DOHH2 (cell line): ENCODE results near the gene AFMID.

ENCODE experiments used
- H3F3A ChIP-seq: fragments of 200-600 bp; sonication (generic), shearing (Covaris generic); 2 replicates; pipeline ENCODE4 v1.6.0; 2016; ENCODE audit warnings: antibody characterized with exemption, mild to moderate bottlenecking; ENCODE audit not compliant: control insufficient read depth, insufficient read depth
- H3K27ac ChIP-seq: fragments of 200-600 bp; sonication (generic); 2 replicates; pipeline ENCODE4 v1.5.1; 2014; ENCODE audit warnings: low read depth, mild to moderate bottlenecking, low read length, moderate library complexity
- H3K27me3 ChIP-seq: fragments of 200-600 bp; sonication (generic); 2 replicates; pipeline ENCODE4 v1.6.1; 2014; ENCODE audit warnings: mild to moderate bottlenecking, low read length, mixed read lengths; ENCODE audit not compliant: control insufficient read depth
- H3K36me3 ChIP-seq: fragments of 200-600 bp; sonication (generic); 2 replicates; pipeline ENCODE4 v1.6.1; 2014; ENCODE audit warnings: mild to moderate bottlenecking, low read length, moderate library complexity, mixed read lengths; ENCODE audit not compliant: control insufficient read depth
- H3K4me1 ChIP-seq: fragments of 200-600 bp; sonication (generic); 2 replicates; pipeline ENCODE4 v1.6.1; 2014; ENCODE audit warnings: mild to moderate bottlenecking, low read length, mixed read lengths; ENCODE audit not compliant: control insufficient read depth
- H3K4me2 ChIP-seq: fragments of 200-600 bp; sonication (generic); 2 replicates; pipeline ENCODE4 v1.6.0; 2014; ENCODE audit warnings: mild to moderate bottlenecking, low read length, moderate library complexity
- H3K4me3 ChIP-seq: fragments of 200-600 bp; sonication (generic); 2 replicates; pipeline ENCODE4 v1.5.1; 2014; ENCODE audit warnings: mild to moderate bottlenecking, low read length, mixed read lengths
- H3K79me2 ChIP-seq: fragments of 200-600 bp; sonication (generic); 2 replicates; pipeline ENCODE4 v1.6.1; 2014; ENCODE audit warnings: mild to moderate bottlenecking, low read length, mixed read lengths; ENCODE audit not compliant: control insufficient read depth
- H3K9me2 ChIP-seq: fragments of 200-600 bp; sonication (generic); replicated peaks from 2 replicates; pipeline ENCODE4 v1.6.1; 2014; ENCODE audit warnings: mild to moderate bottlenecking, low read length, mixed read lengths; ENCODE audit not compliant: control insufficient read depth
- H3K9me3 ChIP-seq: fragments of 200-600 bp; sonication (generic); 2 replicates; pipeline ENCODE4 v1.6.1; 2014; ENCODE audit warnings: antibody characterized with exemption, low read length, mixed read lengths; ENCODE audit not compliant: control insufficient read depth, insufficient read depth
- H4K20me1 ChIP-seq: fragments of 200-600 bp; sonication (generic); 2 replicates; pipeline ENCODE4 v1.6.0; 2014; ENCODE audit warnings: low read depth, mild to moderate bottlenecking, antibody characterized with exemption, low read length, moderate library complexity; ENCODE audit not compliant: control insufficient read depth, insufficient read depth
- EZH2phosphoT487 ChIP-seq: fragments of 200-600 bp; sonication (generic); IDR thresholded peaks from 2 replicates; pipeline ENCODE4 v1.6.1; 2017; ENCODE audit warnings: borderline replicate concordance, mild to moderate bottlenecking, antibody characterized with exemption, low read length, moderate library complexity, mixed read lengths
- TF ChIP-seq, protein P1 (sequence below): fragments of 200-600 bp; sonication (generic); IDR thresholded peaks from one replicate; pipeline ENCODE4 v1.5.1; 2014; ENCODE audit warnings: antibody characterized with exemption, mild to moderate bottlenecking, low read depth, low read length; ENCODE audit not compliant: poor library complexity, severe bottlenecking

Gene AFMID

DNA sequence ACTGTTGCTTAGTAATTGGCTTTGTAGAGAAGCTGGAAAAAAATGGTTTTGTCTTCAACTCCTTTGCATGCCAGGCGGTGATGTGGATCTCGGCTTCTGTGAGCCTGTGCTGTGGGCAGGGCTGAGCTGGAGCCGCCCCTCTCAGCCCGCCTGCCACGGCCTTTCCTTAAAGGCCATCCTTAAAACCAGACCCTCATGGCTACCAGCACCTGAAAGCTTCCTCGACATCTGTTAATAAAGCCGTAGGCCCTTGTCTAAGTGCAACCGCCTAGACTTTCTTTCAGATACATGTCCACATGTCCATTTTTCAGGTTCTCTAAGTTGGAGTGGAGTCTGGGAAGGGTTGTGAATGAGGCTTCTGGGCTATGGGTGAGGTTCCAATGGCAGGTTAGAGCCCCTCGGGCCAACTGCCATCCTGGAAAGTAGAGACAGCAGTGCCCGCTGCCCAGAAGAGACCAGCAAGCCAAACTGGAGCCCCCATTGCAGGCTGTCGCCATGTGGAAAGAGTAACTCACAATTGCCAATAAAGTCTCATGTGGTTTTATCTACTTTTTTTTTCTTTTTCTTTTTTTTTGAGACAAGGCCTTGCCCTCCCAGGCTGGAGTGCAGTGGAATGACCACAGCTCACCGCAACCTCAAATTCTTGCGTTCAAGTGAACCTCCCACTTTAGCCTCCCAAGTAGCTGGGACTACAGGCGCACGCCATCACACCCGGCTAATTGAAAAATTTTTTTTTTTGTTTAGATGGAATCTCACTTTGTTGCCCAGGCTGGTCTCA, 38.1 kb downstream of the AFMID start:
- Histone ChIP-seq H3K4me1 (peaks cover 28% of the 10 kb centered on the region), H3K27me3 (peaks cover 7% of the 10 kb centered on the region), H4K20me1 (no peaks in the 10 kb centered on the region), H3K9me2 (no peaks in the 10 kb centered on the region), H3K36me3 (peaks cover 47% of the 10 kb centered on the region), H3K79me2 (0 out of 2 replicates have a peak, but pooled peaks cover 4% of the 10 kb centered on the region), H3K9me3 (no peaks in the 10 kb centered on the region), H3K4me2 (no peak overlapping the region), H3K4me3 (no peak overlapping the region), H3F3A (peaks cover 34% of the 10 kb centered on the region), H3K27ac (no peak overlapping the region)
- no peak for TF ChIP-seq EZH2phosphoT487
- TF ChIP-seq, protein P1, sequence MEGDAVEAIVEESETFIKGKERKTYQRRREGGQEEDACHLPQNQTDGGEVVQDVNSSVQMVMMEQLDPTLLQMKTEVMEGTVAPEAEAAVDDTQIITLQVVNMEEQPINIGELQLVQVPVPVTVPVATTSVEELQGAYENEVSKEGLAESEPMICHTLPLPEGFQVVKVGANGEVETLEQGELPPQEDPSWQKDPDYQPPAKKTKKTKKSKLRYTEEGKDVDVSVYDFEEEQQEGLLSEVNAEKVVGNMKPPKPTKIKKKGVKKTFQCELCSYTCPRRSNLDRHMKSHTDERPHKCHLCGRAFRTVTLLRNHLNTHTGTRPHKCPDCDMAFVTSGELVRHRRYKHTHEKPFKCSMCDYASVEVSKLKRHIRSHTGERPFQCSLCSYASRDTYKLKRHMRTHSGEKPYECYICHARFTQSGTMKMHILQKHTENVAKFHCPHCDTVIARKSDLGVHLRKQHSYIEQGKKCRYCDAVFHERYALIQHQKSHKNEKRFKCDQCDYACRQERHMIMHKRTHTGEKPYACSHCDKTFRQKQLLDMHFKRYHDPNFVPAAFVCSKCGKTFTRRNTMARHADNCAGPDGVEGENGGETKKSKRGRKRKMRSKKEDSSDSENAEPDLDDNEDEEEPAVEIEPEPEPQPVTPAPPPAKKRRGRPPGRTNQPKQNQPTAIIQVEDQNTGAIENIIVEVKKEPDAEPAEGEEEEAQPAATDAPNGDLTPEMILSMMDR = no peak

DNA sequence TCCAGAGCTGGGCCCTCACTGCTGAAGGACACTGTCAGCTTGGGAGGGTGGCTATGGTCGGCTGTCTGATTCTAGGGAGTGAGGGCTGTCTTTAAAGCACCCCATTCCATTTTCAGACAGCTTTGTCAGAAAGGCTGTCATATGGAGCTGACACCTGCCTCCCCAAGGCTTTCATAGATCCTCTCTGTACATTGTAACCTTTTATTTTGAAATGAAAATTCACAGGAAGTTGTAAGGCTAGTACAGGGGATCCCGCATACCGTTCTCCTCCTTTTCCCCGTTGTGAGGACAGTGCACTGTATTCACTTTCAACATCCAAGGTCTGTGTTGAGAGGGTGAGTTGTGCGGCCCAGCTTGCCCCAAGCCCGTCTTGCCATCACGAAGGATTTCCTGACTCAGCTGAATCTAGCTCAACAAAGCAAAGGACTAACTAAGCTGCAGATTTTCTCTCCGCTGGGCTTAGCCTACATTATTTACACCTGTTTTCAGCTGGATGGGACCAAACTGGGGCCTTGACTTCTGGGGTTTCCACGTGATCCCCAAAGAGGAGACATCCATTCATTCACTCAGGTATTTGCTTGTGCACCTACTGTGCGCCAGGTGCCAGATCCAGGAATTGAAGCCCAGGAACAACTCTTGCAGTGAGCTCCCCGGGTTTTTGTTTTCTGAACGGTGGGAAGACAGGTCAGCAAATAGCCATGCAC, 39.0 kb downstream of the AFMID start:
- Histone ChIP-seq H3K9me3 (no peaks in the 10 kb centered on the region), H3K4me1 (peaks cover 37% of the 10 kb centered on the region)

DNA sequence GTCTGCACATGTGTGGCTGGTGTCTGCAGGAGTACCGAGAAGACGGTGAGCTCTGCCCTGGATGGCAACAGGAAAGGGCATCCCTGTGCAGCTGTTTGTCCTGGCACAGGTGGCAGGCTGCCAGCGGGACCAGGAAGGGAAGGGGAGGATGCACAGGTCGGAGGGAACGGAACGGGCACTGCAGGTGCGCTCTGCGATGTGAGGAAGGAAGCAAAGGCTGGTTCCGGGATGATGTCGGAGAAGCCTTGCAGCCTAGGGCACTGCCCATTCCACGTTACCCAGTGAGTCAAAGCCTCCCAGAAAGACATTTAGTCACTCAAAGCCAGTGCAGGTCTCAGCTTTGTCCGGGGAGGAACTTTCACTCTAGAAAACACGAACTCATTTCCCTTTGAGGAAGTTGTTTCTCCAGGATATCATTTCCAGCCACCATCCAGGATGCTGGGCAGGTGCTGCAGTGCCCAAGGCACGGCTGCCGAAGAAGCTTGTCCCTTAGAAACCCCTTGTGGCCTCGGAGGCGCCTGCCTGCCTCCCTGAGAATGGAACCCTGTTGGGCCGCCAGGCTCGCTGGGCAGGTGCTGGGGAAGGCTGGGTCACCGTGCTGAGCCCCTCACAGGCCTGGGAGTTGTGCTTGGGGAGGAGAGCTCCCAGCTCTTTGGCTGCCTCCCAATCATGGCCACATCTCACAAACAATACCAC, 39.7 kb downstream of the AFMID start:
- Histone ChIP-seq H3K9me3 (no peaks in the 10 kb centered on the region), H3K27me3 (peaks cover 21% of the 10 kb centered on the region), H3K4me2 (no peak overlapping the region), H3K79me2 (no peaks in the 10 kb centered on the region), H3F3A (peaks cover 30% of the 10 kb centered on the region), H3K9me2 (no peaks in the 10 kb centered on the region), H3K27ac (no peak overlapping the region), H4K20me1 (no peaks in the 10 kb centered on the region), H3K4me1 (peaks cover 42% of the 10 kb centered on the region), H3K4me3 (no peak overlapping the region), H3K36me3 (peaks cover 31% of the 10 kb centered on the region)
- TF ChIP-seq, protein P1 = no peak
- TF ChIP-seq EZH2phosphoT487 = no peak

More for the DNA sequence above, 39.0 kb downstream of the AFMID start:
- no peaks in the 10 kb centered on the region for H4K20me1 ChIP-seq
- peaks cover 34% of the 10 kb centered on the region for H3F3A ChIP-seq
- peaks cover 16% of the 10 kb centered on the region for H3K27me3 ChIP-seq
- no peak overlapping the region for H3K27ac ChIP-seq
- TF ChIP-seq, protein P1 = no peak
- TF ChIP-seq EZH2phosphoT487 = no peak
- H3K9me2 ChIP-seq = no peaks in the 10 kb centered on the region
- H3K4me2 ChIP-seq = no peak overlapping the region
- peaks cover 38% of the 10 kb centered on the region for H3K36me3 ChIP-seq
- H3K4me3 ChIP-seq = no peak overlapping the region
- H3K79me2 ChIP-seq = no peaks in the 10 kb centered on the region
